Fibroblast of the aortic adventitia (primary cell): ENCODE measurements around the gene SEC14L2. TPM values are rescaled to one million over a fixed set of nuclear protein-coding genes. Genes with fewer than 3 reads are reported as not detected.

Experiments used
- DNase-seq: peaks from one replicate; pipeline ENCODE4 v3.0.0-alpha.2; 2010; ENCODE audit warnings: low read depth
- H3K4me3 ChIP-seq: 2 replicates; pipeline ENCODE4 v1.5.1; 2011; ENCODE audit warnings: low read depth, mild to moderate bottlenecking, control low read depth, low read length, moderate library complexity
- total RNA-seq: library from RNA; depleted of rRNA; stranded (reverse); fragments of >200 nt; gene quantifications from 2 replicates; pipeline ENCODE4 v1.2.3, GENCODE V29; 2012; ENCODE audit warnings: low replicate concordance
- TF ChIP-seq, protein P1 (sequence below): IDR thresholded peaks from 2 replicates; pipeline ENCODE4 v1.5.1; 2011; ENCODE audit warnings: mild to moderate bottlenecking, low read length, control low read depth, inconsistent platforms; ENCODE audit not compliant: insufficient read depth

SEC14L2 gene
- total RNA-seq, 1 donor = 14.8 TPM

DNA sequence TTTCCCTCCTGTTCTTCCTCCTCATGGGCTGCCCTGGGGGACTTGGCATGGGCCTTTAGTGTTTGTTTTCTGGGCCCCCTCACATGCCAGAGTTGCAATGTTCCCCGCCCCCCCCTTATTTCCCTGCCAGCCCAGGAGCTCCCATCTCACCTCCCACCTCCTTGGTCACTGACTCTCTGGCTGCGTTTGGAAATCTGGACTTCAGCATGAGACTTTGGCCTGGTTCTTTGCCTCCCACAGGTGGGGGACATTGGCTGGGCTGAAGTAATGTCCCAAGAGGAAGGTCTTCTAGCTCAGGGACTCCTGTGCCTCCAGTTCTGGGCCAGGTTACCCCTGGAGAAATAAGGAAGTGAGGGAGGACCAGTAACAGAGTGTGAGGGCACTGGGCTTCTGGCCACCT lies 35.7 kb downstream of the SEC14L2 start:
- DNase-seq = no peak
- TF ChIP-seq, protein P1, sequence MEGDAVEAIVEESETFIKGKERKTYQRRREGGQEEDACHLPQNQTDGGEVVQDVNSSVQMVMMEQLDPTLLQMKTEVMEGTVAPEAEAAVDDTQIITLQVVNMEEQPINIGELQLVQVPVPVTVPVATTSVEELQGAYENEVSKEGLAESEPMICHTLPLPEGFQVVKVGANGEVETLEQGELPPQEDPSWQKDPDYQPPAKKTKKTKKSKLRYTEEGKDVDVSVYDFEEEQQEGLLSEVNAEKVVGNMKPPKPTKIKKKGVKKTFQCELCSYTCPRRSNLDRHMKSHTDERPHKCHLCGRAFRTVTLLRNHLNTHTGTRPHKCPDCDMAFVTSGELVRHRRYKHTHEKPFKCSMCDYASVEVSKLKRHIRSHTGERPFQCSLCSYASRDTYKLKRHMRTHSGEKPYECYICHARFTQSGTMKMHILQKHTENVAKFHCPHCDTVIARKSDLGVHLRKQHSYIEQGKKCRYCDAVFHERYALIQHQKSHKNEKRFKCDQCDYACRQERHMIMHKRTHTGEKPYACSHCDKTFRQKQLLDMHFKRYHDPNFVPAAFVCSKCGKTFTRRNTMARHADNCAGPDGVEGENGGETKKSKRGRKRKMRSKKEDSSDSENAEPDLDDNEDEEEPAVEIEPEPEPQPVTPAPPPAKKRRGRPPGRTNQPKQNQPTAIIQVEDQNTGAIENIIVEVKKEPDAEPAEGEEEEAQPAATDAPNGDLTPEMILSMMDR = no peak
- H3K4me3 ChIP-seq = no peak overlapping the region

DNA sequence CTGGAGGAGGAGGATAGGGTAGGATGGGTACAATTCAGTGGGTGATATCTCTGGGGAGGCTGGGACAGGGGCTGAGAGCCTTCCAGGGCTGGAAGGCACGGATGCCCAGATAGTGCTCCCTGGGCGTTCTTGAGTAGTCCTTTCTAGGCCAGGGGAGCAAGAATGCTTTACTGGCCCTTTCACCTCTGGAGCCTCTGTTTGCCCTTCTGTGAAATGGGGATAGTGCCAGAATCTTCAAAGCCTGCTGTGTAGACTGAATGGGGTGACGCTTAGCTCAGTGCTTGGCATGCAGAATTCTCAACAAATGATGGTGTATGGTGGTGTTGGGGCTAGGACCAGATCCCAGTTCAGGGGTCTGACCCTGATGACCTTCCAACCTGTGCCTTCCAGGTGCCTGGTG lies 36.4 kb downstream of the SEC14L2 start:
- no peak for DNase-seq
- H3K4me3 ChIP-seq = no peak overlapping the region
- TF ChIP-seq, protein P1 = no peak

DNA sequence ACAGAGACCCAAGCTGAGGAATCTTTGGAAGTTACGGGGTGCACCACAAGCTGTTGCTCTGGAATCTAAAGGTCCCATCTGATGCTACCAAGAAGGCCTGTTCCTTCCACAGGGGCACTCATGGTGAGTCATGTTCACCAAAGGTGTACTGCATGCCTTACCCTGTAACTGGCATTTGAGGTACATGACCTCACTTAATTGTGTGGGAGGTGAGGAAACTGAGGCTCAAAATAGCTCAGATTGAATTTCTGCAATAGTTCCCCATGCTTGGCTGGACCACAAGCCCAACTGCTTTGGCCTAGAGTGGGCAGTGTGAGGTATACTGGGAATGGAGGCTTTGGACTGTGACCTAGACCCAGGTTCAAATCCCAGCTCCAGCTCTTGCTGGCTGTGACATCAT lies 37.0 kb downstream of the SEC14L2 start:
- no peak for DNase-seq
- H3K4me3 ChIP-seq = no peak overlapping the region
- TF ChIP-seq, protein P1 = no peak

DNA sequence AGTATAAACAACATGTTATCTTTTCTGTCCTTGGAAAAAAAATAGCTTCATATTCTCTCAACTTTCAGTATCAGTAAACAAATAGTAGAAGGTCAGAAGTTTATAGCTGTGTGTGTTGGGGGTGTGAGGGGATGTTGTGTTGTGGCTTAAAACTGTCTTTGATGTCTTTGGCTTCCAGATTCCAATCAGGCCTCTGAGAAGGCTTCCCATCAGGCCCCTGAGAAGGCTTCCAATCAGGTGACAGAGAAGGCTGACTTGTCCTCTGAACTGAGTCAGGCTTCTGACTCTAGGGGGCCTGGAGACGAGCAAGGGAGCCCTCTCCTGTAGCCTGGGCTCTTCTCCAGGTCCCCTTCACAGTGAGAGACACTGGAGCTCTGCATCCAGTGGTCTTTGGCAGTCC lies 38.0 kb downstream of the SEC14L2 start:
- DNase-seq = no peak
- TF ChIP-seq, protein P1 = no peak

DNA sequence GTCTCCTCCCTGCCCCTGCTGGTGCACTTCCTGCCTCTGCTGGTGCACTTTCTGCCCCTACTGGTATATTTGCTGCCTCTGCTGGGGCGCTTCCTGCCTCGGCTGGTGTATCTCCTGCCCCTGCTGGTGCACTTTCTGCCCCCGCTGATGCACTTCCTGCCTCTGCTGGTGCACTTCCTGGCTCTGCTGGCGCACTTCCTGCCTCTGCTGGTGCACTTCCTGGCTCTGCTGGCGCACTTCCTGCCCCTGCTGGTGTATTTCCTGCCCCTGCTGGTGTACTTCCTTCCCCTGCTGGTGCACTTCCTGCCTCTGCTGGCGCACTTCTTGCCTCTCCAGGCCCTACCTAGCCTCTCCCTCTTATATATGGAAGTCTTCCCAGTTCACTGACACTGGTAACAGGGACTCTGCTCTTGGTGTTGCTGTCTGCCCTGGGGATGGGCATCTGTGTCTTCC lies 38.9 kb downstream of the SEC14L2 start:
- H3K4me3 ChIP-seq = no peak overlapping the region
- TF ChIP-seq, protein P1 = no peak
- DNase-seq = no peak

More for the DNA sequence above, 38.0 kb downstream of the SEC14L2 start:
- H3K4me3 ChIP-seq = no peak overlapping the region

DNA sequence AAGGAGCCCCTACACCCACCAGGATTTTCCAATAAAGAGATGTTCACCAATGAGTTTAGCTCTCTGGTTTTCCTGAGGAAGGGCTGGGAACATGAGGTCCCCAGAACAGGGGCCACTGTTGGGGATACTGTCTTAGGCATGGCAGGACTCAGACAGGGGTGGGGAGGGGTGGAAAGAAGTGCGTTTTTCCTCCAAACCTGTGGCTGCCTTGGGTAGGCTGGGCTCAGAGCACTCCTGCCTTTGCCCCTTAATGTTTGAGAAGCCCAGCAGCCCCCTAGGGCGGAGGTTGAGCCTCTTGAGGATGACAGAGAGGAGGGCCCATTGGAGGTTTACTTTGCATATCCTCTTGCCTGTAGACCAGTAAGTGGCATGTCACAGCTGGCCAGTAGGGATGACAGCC lies 39.4 kb downstream of the SEC14L2 start:
- H3K4me3 ChIP-seq = no peak overlapping the region
- DNase-seq = no peak
- TF ChIP-seq, protein P1 = no peak

DNA sequence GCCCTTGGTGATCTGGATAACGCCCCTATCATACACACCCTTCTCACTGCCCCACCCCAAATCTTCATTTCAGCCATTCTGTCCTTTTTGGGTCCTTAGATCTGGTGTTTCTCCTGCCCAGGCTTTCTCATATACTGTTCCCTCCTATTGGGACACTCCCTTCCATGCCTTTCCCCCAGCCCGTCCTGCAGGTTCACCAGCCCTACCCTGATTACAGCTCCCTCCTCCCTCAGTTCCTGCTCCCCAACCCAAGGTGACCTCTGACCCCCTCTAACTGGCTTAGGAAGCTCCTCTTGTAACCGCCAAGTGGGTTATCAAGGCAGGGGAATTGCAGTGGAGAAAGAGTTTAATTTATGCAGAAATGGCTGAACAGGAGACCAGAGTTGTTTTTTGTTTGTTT lies 41.7 kb downstream of the SEC14L2 start:
- TF ChIP-seq, protein P1 = no peak
- no peak for DNase-seq
- H3K4me3 ChIP-seq = no peak overlapping the region
